A549 (cell line): ENCODE data around the gene MRPS15. TPM values are rescaled to one million over a fixed set of nuclear protein-coding genes. Genes with fewer than 3 reads are reported as not detected.
"Not testable (repeated sequence)": the region's sequence is repeated elsewhere in the genome, so short reads cannot be mapped to it uniquely, and the experiment has no call there.

ENCODE experiments used
- ATAC-seq, 2 experiments: fragments of 200-7000 bp in 1 of 2; fragments of >200 bp in 1 of 2; cut with Nextera tagmentation in 1 of 2; cut with Tn5 transposase in 1 of 2; 3 replicates each; pipeline versions ENCODE4 v1.8.0 to v1.9.1; 2018 to 2020; ENCODE audit warnings: mild to moderate bottlenecking in 1 of 2, moderate library complexity in 1 of 2
- CTCF ChIA-PET: fragments of 300-600 bp; sonication (Branson Sonifier 250); formaldehyde crosslinking; extraction: SDS; loops from one replicate; lab custom pipeline; 2021; ENCODE audit warnings: antibody characterized with exemption, inconsistent platforms; lab: Yijun Ruan, JAX
- POLR2A ChIA-PET: fragments of 350-600 bp; formaldehyde crosslinking; extraction: SDS; loops from one replicate; lab custom pipeline; 2021; ENCODE audit warnings: antibody characterized with exemption, inconsistent platforms; lab: Yijun Ruan, JAX
- DNase-seq, 2 experiments: peaks; one replicate each; pipeline versions ENCODE4 v3.0.0 to v3.0.0-alpha.2; 2011 to 2016; ENCODE audit warnings: low read depth in 1 of 2, low spot score in 1 of 2
- FAIRE-seq: peaks from 2 replicates; lab custom pipeline; 2011; peaks lifted over from hg19 to GRCh38; lab: Jason Lieb, UNC
- H3K27ac ChIP-seq, 2 experiments: fragments of >200 bp; sonication (Bioruptor Twin); formaldehyde crosslinking; 3 replicates each; pipeline ENCODE4 v1.5.1; 2016 to 2017
- H3K4me1 ChIP-seq: fragments of >200 bp; sonication (Bioruptor Twin); formaldehyde crosslinking; 3 replicates; pipeline ENCODE4 v1.6.1; 2016
- H3K4me2 ChIP-seq: fragments of >200 bp; sonication (Bioruptor Twin); formaldehyde crosslinking; 3 replicates; pipeline ENCODE4 v1.6.1; 2016
- H3K4me3 ChIP-seq: fragments of >200 bp; sonication (Bioruptor Twin); formaldehyde crosslinking; 3 replicates; pipeline ENCODE4 v1.5.1; 2016
- H3K9me3 ChIP-seq: fragments of >200 bp; sonication (Bioruptor Twin); formaldehyde crosslinking; 3 replicates; pipeline ENCODE4 v1.6.1; 2016
- ATOH8 ChIP-seq: fragments of 250-450 bp; sonication (Bioruptor Pico); IDR thresholded peaks from 2 replicates; pipeline ENCODE4 v1.5.0; 2020; ENCODE audit warnings: low read depth, mild to moderate bottlenecking, moderate library complexity
- BCL3 ChIP-seq: fragments of >200 bp; sonication (Bioruptor Twin); formaldehyde crosslinking; IDR thresholded peaks from 3 replicates; pipeline ENCODE4 v1.6.1; 2016
- CEBPB ChIP-seq, 2 experiments: fragments of >200 bp in 1 of 2; sonication (Bioruptor Twin) in 1 of 2; formaldehyde crosslinking in 1 of 2; IDR thresholded peaks; 2 replicates each; pipeline ENCODE4 v1.6.1; 2012 to 2016
- CHD2 ChIP-seq: fragments of 150-350 bp; IDR thresholded peaks from 2 replicates; pipeline ENCODE4 v1.6.1; 2014; ENCODE audit warnings: low read length; ENCODE audit not compliant: partially characterized antibody
- CTCF ChIP-seq: fragments of >200 bp; sonication (Bioruptor Twin); formaldehyde crosslinking; IDR thresholded peaks from 3 replicates; pipeline ENCODE4 v1.5.1; 2016
- HDAC2 ChIP-seq: fragments of 200-600 bp; sonication (generic); IDR thresholded peaks from 2 replicates; pipeline ENCODE4 v1.6.1; 2016
- HOXA7 ChIP-seq: fragments of 250-450 bp; sonication (Bioruptor Pico); IDR thresholded peaks from 2 replicates; pipeline ENCODE4 v1.5.0; 2020; ENCODE audit warnings: mild to moderate bottlenecking, moderate library complexity
- HOXB13 ChIP-seq: fragments of 250-450 bp; sonication (Bioruptor Pico); IDR thresholded peaks from 2 replicates; pipeline ENCODE4 v1.5.0; 2020; ENCODE audit warnings: low read depth, mild to moderate bottlenecking, moderate library complexity
- JUN ChIP-seq, 2 experiments: fragments of >200 bp; sonication (Bioruptor Twin); formaldehyde crosslinking; IDR thresholded peaks; 2 replicates in 1 of 2; 3 replicates in 1 of 2; pipeline ENCODE4 v1.6.1; 2016 to 2017
- KDM1A ChIP-seq: fragments of 200-600 bp; sonication (generic); IDR thresholded peaks from 2 replicates; pipeline ENCODE4 v1.6.1; 2016; ENCODE audit warnings: low read depth, mild to moderate bottlenecking
- MAZ ChIP-seq: fragments of 150-350 bp; IDR thresholded peaks from 2 replicates; pipeline ENCODE4 v1.6.1; 2014; ENCODE audit warnings: antibody characterized with exemption, low read depth, low read length, borderline replicate concordance
- RARB ChIP-seq: fragments of 250-450 bp; sonication (Bioruptor Pico); IDR thresholded peaks from 2 replicates; pipeline ENCODE4 v1.8.0; 2021; ENCODE audit warnings: mild to moderate bottlenecking, moderate library complexity
- REST ChIP-seq: fragments of 200-600 bp; sonication (generic); IDR thresholded peaks from 2 replicates; pipeline ENCODE4 v1.6.1; 2016; ENCODE audit warnings: antibody characterized with exemption, mild to moderate bottlenecking, moderate library complexity
- RFX5 ChIP-seq: fragments of 450-650 bp; IDR thresholded peaks from 2 replicates; pipeline ENCODE4 v1.7.1; 2014; ENCODE audit warnings: antibody characterized with exemption, mild to moderate bottlenecking, moderate library complexity
- TP53 ChIP-seq: fragments of 250-450 bp; sonication (Bioruptor Pico); IDR thresholded peaks from 2 replicates; pipeline ENCODE4 v1.5.0; 2021; ENCODE audit warnings: mild to moderate bottlenecking, moderate library complexity
- WGBS: methylation state at CpG from one replicate; pipeline ENCODE4 v1.1.6; 2017; ENCODE audit errors: missing lambda C conversion rate; 5-methylcytosine and 5-hydroxymethylcytosine counted together
- polyA plus RNA-seq, 4 experiments: library from polyadenylated mRNA; depleted of rRNA in 3 of 4; stranded (reverse); fragments of >200 nt; fragmentation: RNase III in 1 of 4; extraction: RNeasy Plus Mini Kit Qiagen cat#74134 plus additional on column Dnase treatment in 1 of 4; gene quantifications; 2 replicates in 3 of 4; 3 replicates in 1 of 4; pipeline ENCODE4 v1.2.3, GENCODE V29; 2011 to 2017

The MRPS15 gene
- polyA plus RNA-seq, 2 of the 4 experiments (the other 2 are of a cell fraction) = 74.7 to 79.7 TPM

- TF ChIP-seq CTCF (no peak), JUN (IDR thresholded peaks at IDR 0.05) (no peak)
These were observed 28.3 kb upstream of the MRPS15 start (continued) for GRCh38 chr1:36492491-36492890.

GRCh38 chr1:36489258-36490051, 25.3 kb upstream of the MRPS15 start:
- POLR2A ChIA-PET, DNase-seq, H3K4me3 ChIP-seq, FAIRE-seq, H3K4me2 ChIP-seq, H3K9me3 ChIP-seq, CTCF ChIA-PET, H3K27ac ChIP-seq, ATAC-seq: not testable (repeated sequence)
- peaks cover 21% of the 10 kb centered on the region for H3K4me1 ChIP-seq
- 68% methylated on average over 10 of the region's 10 CpGs for WGBS

GRCh38 chr1:36487906-36488305, 23.7 kb upstream of the MRPS15 start:
- FAIRE-seq (no peak), DNase-seq (no peak), ATAC-seq (no peak)
- Histone ChIP-seq H3K9me3 (no peaks in the 10 kb centered on the region), H3K4me1 (peaks cover 21% of the 10 kb centered on the region), H3K4me3 (no peak overlapping the region), H3K27ac (peak overlapping the region; percentile 81 to 84), H3K4me2 (peak overlapping the region; percentile 74)
- ChIA-PET CTCF (no interaction called here), POLR2A (interaction anchor here (1.4 kb wide), 1 partner anchor 37 kb away, joined by 5 read pairs; no protein-coding TSS in a partner anchor)
- 85% methylated on average over 3 of the region's 3 CpGs for WGBS
- TF ChIP-seq HOXA7 (CRISPR knock-in tag) = no peak
- no peak for TF ChIP-seq RARB (CRISPR knock-in tag)
- TF ChIP-seq JUN (IDR thresholded peaks at IDR 0.05) = no peak
- TF ChIP-seq, all 56 proteins: peak for 0

GRCh38 chr1:36487336-36487725, 23.1 kb upstream of the MRPS15 start:
- ChIA-PET CTCF (interaction anchor here (1.6 kb wide), 1 partner anchor 29 kb away, joined by 9 read pairs; no protein-coding TSS in a partner anchor), POLR2A (interaction anchor here (1.4 to 2.6 kb wide), 2 partner anchors 23 to 36 kb away, joined by 5 to 12 read pairs; partner anchors contain the start of gene MRPS15)
- not testable (repeated sequence) for H3K4me3 ChIP-seq, DNase-seq, H3K9me3 ChIP-seq, FAIRE-seq
- WGBS = 95% methylated on average over 9 of the region's 9 CpGs
- peak in 1 of 2 experiments; percentile 13; a peak in 3 of 6 replicates for ATAC-seq
- H3K27ac ChIP-seq = peak overlapping the region; percentile 81 to 84
- H3K4me2 ChIP-seq = peak overlapping the region; percentile 74
- H3K4me1 ChIP-seq = peaks cover 21% of the 10 kb centered on the region

- ATAC-seq = peak; percentile 88 to 89
- DNase-seq = peak; percentile 28 to 93
- peak overlapping the region; percentile 81 to 84 for H3K27ac ChIP-seq
- CTCF ChIA-PET = interaction anchor here (1.6 kb wide), 1 partner anchor 30 kb away, joined by 9 read pairs; no protein-coding TSS in a partner anchor
- peak overlapping the region; percentile 74 for H3K4me2 ChIP-seq
- H3K4me3 ChIP-seq = no peak overlapping the region
- no peaks in the 10 kb centered on the region for H3K9me3 ChIP-seq
- FAIRE-seq = no peak
- H3K4me1 ChIP-seq = peaks cover 21% of the 10 kb centered on the region
- POLR2A ChIA-PET = interaction anchor here (1.4 to 2.6 kb wide), 2 partner anchors 23 to 36 kb away, joined by 5 to 12 read pairs; partner anchors contain the start of gene MRPS15
- 9% methylated on average over 12 of the region's 17 CpGs for WGBS
- TF ChIP-seq CEBPB (IDR thresholded peaks at IDR 0.05) = peak; percentile 98 to 99
- no peak for TF ChIP-seq HOXB13
- no peak for TF ChIP-seq RFX5
- no peak for TF ChIP-seq REST
- TF ChIP-seq MAZ = no peak
- TF ChIP-seq HDAC2 = peak; percentile 98
- TF ChIP-seq CHD2 = no peak
- no peak for TF ChIP-seq ATOH8 (CRISPR knock-in tag)
- no peak for TF ChIP-seq TP53 (CRISPR knock-in tag)
- TF ChIP-seq KDM1A = peak; percentile 98
- TF ChIP-seq BCL3 = 0 out of 3 replicates have a peak, but pooled peaks have one; percentile 72
These were observed 22.5 kb upstream of the MRPS15 start for GRCh38 chr1:36486439-36487335.
